HepG2 (cell line): Measurements from ENCODE around the gene C12orf60. TPM values are rescaled to one million over a fixed set of nuclear protein-coding genes. Genes with fewer than 3 reads are reported as not detected.
A peak's percentile ranks its signal among the peaks of the same experiment; 100 is the strongest.

Experiments
- DDIT3 ChIP-seq: sonication (generic); formaldehyde crosslinking; IDR thresholded peaks from 2 replicates; pipeline ENCODE4 v1.4.0; 2020; ENCODE audit warnings: mild to moderate bottlenecking, missing genetic modification reagents
- FOSL2 ChIP-seq: sonication (generic); formaldehyde crosslinking; IDR thresholded peaks from 2 replicates; pipeline ENCODE4 v1.4.0; 2020; ENCODE audit warnings: missing genetic modification reagents
- FOXO4 ChIP-seq: sonication (generic); formaldehyde crosslinking; conservative IDR thresholded peaks from 2 replicates; pipeline ENCODE4 v1.8.1; 2023; ENCODE audit warnings: missing genetic modification reagents
- GZF1 ChIP-seq: sonication (generic); formaldehyde crosslinking; IDR thresholded peaks from 2 replicates; pipeline ENCODE4 v1.5.1; 2020; ENCODE audit warnings: mild to moderate bottlenecking, missing genetic modification reagents
- HNRNPK ChIP-seq: fragments of 200-400 bp; formaldehyde crosslinking; IDR thresholded peaks from 2 replicates; pipeline ENCODE4 v1.6.1; 2018; ENCODE audit warnings: low read length, low read depth, moderate library complexity, mild to moderate bottlenecking; ENCODE audit not compliant: poor library complexity, severe bottlenecking
- MIER2 ChIP-seq: IDR thresholded peaks from 2 replicates; pipeline ENCODE4 v1.6.1; 2016; ENCODE audit warnings: missing biosample characterization, missing genetic modification reagents
- RFX5 ChIP-seq: IDR thresholded peaks from 2 replicates; pipeline ENCODE4 v1.6.1; 2011; ENCODE audit warnings: low read depth, low read length, improper control_type of control experiment
- SALL1 ChIP-seq: sonication (generic); formaldehyde crosslinking; IDR thresholded peaks from 2 replicates; pipeline ENCODE4 v1.8.0; 2022; ENCODE audit warnings: mild to moderate bottlenecking, missing genetic modification reagents
- SMARCC2 ChIP-seq: fragments of 450-650 bp; IDR thresholded peaks from 2 replicates; pipeline ENCODE4 v1.6.1; 2017; ENCODE audit warnings: antibody characterized with exemption, mild to moderate bottlenecking
- ZFY ChIP-seq: sonication (generic); formaldehyde crosslinking; IDR thresholded peaks from 2 replicates; pipeline ENCODE4 v1.4.0; 2020; ENCODE audit warnings: missing genetic modification reagents
- ZHX2 ChIP-seq, 2 experiments: sonication (generic) in 1 of 2; formaldehyde crosslinking in 1 of 2; IDR thresholded peaks; 2 replicates each; pipeline versions ENCODE4 v1.6.1 to v1.9.0; 2014 to 2022; ENCODE audit warnings: antibody characterized with exemption in 1 of 2, borderline replicate concordance in 1 of 2, inconsistent platforms in 1 of 2, low read depth in 1 of 2, missing genetic modification reagents in 1 of 2
- ZMAT5 ChIP-seq: sonication (generic); formaldehyde crosslinking; IDR thresholded peaks from 2 replicates; pipeline ENCODE4 v1.5.0; 2020; ENCODE audit warnings: mild to moderate bottlenecking, low read depth, missing genetic modification reagents, borderline replicate concordance
- ZNF414 ChIP-seq: sonication (generic); formaldehyde crosslinking; IDR thresholded peaks from 2 replicates; pipeline ENCODE4 v1.5.0; 2020; ENCODE audit warnings: missing genetic modification reagents
- ZNF512B ChIP-seq: sonication (generic); formaldehyde crosslinking; IDR thresholded peaks from 2 replicates; pipeline ENCODE4 v1.5.1; 2020; ENCODE audit warnings: missing genetic modification reagents, mild to moderate bottlenecking, borderline replicate concordance
- ZNF841 ChIP-seq: sonication (generic); formaldehyde crosslinking; IDR thresholded peaks from 2 replicates; pipeline ENCODE4 v1.8.1; 2023; ENCODE audit warnings: missing genetic modification reagents, borderline replicate concordance
- ZSCAN21 ChIP-seq: sonication (generic); formaldehyde crosslinking; IDR thresholded peaks from 2 replicates; pipeline ENCODE4 v1.8.0; 2022; ENCODE audit warnings: mild to moderate bottlenecking, missing genetic modification reagents, moderate library complexity, borderline replicate concordance
- polyA plus RNA-seq, 8 experiments: library from polyadenylated mRNA; depleted of rRNA in 3 of 8; stranded (reverse) in 7 of 8; unstranded in 1 of 8; fragments of >200 nt; fragmentation: Illumina TruSeq in 4 of 8; extraction: Trizol in 4 of 8; gene quantifications; 2 replicates each; pipeline versions ENCODE4 v1.2.1 to v1.2.3, GENCODE V29; 2011 to 2016; ENCODE audit warnings: low read depth in 4 of 8, missing spikeins in 1 of 8, mixed read lengths in 1 of 8; ENCODE audit not compliant: insufficient read depth in 1 of 8
- total RNA-seq, 5 experiments: library from RNA; depleted of rRNA; stranded (reverse); fragments of >200 nt; fragmentation: Illumina TruSeq; extraction: Trizol; gene quantifications; 2 replicates each; pipeline ENCODE4 v1.2.3, GENCODE V29; 2016; ENCODE audit warnings: low read depth in 1 of 5

Gene C12orf60
- total and polyA plus RNA-seq, 2 of the 13 experiments (the other 11 are each of a cell fraction or from before 2014, with no cell fraction given) = 0.55 to 1.4 TPM

- TF ChIP-seq ZNF512B (CRISPR knock-in tag) = no peak
- no peak for TF ChIP-seq DDIT3
- no peak for TF ChIP-seq FOXO4 (CRISPR knock-in tag)
- no peak for TF ChIP-seq ZMAT5 (CRISPR knock-in tag)
- no peak for TF ChIP-seq ZNF841 (CRISPR knock-in tag)
- no peak for TF ChIP-seq GZF1 (CRISPR knock-in tag)
- peak; percentile 72 for TF ChIP-seq ZFY (CRISPR knock-in tag)
- peak; percentile 58; the same call in 1 of the 2 replicates for TF ChIP-seq SALL1 (CRISPR knock-in tag)
- peak; percentile 92 for TF ChIP-seq ZHX2 (IDR thresholded peaks at IDR 0.05; ENCODE audit: low read depth)
- no peak for TF ChIP-seq ZHX2 (CRISPR knock-in tag; IDR thresholded peaks at IDR 0.05; ENCODE audit: borderline replicate concordance)
- no peak for TF ChIP-seq HNRNPK
- TF ChIP-seq ZSCAN21 = no peak; the same call in 1 of the 2 replicates
- no peak for TF ChIP-seq MIER2 (CRISPR knock-in tag)
- TF ChIP-seq RFX5 = no peak
- no peak for TF ChIP-seq ZNF414
- peak; percentile 27 for TF ChIP-seq FOSL2 (CRISPR knock-in tag)
- no peak for TF ChIP-seq SMARCC2
These were observed at the start of gene C12orf60, which contains the start of gene WBP11 (continued) for GRCh38 chr12:14803011-14803829.
